ENCODE results near the gene NBEA.

DNA sequence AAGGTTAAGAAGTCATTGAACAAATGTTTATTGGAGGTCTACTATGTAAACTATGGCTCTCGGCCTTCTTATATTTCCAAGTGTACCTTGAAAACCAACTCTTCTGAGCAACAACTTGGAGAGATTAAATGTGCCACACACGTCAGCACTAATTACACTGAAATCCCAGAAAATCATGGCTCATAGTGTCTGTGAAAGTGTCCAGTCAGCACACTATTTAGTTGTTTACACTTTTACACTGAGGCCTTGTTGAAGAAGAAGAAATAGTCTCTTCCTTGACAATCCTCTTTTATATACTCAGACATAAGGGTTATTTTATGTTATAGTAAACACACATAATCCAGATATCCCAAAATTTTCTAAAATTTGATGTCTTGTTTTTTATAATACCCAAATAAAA, 30.9 kb upstream of the NBEA start:
- TF ChIP-seq, protein P1, sequence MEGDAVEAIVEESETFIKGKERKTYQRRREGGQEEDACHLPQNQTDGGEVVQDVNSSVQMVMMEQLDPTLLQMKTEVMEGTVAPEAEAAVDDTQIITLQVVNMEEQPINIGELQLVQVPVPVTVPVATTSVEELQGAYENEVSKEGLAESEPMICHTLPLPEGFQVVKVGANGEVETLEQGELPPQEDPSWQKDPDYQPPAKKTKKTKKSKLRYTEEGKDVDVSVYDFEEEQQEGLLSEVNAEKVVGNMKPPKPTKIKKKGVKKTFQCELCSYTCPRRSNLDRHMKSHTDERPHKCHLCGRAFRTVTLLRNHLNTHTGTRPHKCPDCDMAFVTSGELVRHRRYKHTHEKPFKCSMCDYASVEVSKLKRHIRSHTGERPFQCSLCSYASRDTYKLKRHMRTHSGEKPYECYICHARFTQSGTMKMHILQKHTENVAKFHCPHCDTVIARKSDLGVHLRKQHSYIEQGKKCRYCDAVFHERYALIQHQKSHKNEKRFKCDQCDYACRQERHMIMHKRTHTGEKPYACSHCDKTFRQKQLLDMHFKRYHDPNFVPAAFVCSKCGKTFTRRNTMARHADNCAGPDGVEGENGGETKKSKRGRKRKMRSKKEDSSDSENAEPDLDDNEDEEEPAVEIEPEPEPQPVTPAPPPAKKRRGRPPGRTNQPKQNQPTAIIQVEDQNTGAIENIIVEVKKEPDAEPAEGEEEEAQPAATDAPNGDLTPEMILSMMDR (IDR thresholded peaks at IDR 0.05) = no peak
- TF ChIP-seq POLR2A (IDR thresholded peaks at IDR 0.05) = no peak

Measured in thyroid gland (tissue), 4 donors.